Stimulated activated CD4-positive, alpha-beta T cell treated with anti-CD3 and anti-CD28 coated beads, Interleukin-15, amount 100 ng/mL, for 1 hour (primary cell): ENCODE measurements around the gene CLSTN2.

Source experiments
- DNase-seq, 2 donors: peaks; one replicate each; pipeline ENCODE4 v3.0.0-alpha.2; 2020; ENCODE audit warnings: low read depth in 1 of 2, low spot score in 1 of 2

CLSTN2 gene

GRCh38 chr3:140273542-140274195 is 338.7 kb downstream of the CLSTN2 start:
- no peak for DNase-seq

GRCh38 chr3:140274429-140274828 is 339.4 kb downstream of the CLSTN2 start:
- DNase-seq: no peak

- DNase-seq: no peak
Measured at GRCh38 chr3:140276703-140277102, 341.7 kb downstream of the CLSTN2 start.

GRCh38 chr3:140277886-140278285 is 342.9 kb downstream of the CLSTN2 start:
- DNase-seq: no peak

GRCh38 chr3:140284372-140284771 is 349.4 kb downstream of the CLSTN2 start:
- no peak for DNase-seq

GRCh38 chr3:140285380-140285779 is 350.4 kb downstream of the CLSTN2 start:
- DNase-seq: no peak

- no peak for DNase-seq
Measured at GRCh38 chr3:140288595-140288994, 353.6 kb downstream of the CLSTN2 start.

- no peak for DNase-seq
Measured at GRCh38 chr3:140290105-140290504, 355.1 kb downstream of the CLSTN2 start.

GRCh38 chr3:140292170-140292569 is 357.2 kb downstream of the CLSTN2 start:
- no peak for DNase-seq

- DNase-seq: no peak
Measured at GRCh38 chr3:140292684-140293083, 357.7 kb downstream of the CLSTN2 start.

- DNase-seq: no peak
Measured at GRCh38 chr3:140294058-140294457, 359.1 kb downstream of the CLSTN2 start.

- no peak for DNase-seq
Measured at GRCh38 chr3:140296796-140297352, 361.9 kb downstream of the CLSTN2 start.

GRCh38 chr3:140298043-140298442 is 363.1 kb downstream of the CLSTN2 start:
- no peak for DNase-seq

GRCh38 chr3:140298569-140299070 is 363.6 kb downstream of the CLSTN2 start:
- no peak for DNase-seq

GRCh38 chr3:140303875-140304274 is 368.9 kb downstream of the CLSTN2 start:
- DNase-seq: no peak

GRCh38 chr3:140308535-140308934 is 373.6 kb downstream of the CLSTN2 start:
- DNase-seq: no peak

GRCh38 chr3:140311428-140311827 is 376.4 kb downstream of the CLSTN2 start:
- no peak for DNase-seq

GRCh38 chr3:140315955-140316354 is 381.0 kb downstream of the CLSTN2 start:
- DNase-seq: no peak

GRCh38 chr3:140316466-140316865 is 381.5 kb downstream of the CLSTN2 start:
- no peak for DNase-seq

- no peak for DNase-seq
Measured at GRCh38 chr3:140316868-140317400, 381.9 kb downstream of the CLSTN2 start.

- no peak for DNase-seq
Measured at GRCh38 chr3:140319739-140320138, 384.8 kb downstream of the CLSTN2 start.

- no peak for DNase-seq
Measured at GRCh38 chr3:140323561-140323960, 388.6 kb downstream of the CLSTN2 start.

GRCh38 chr3:140332131-140332530 is 397.1 kb downstream of the CLSTN2 start:
- no peak for DNase-seq
